A673 (cell line): ENCODE measurements around the gene PKNOX2. TPM values are rescaled to one million over a fixed set of nuclear protein-coding genes. Genes with fewer than 3 reads are reported as not detected.

Experiments
- BruUV-seq: library from RNA; stranded (reverse); fragments of 400-500 nt; replicated peaks from 2 replicates; lab custom pipeline; 2021; lab: Mats Ljungman, UMichigan
- CTCF ChIA-PET: fragments of 300-600 bp; sonication (Branson Sonifier 250); formaldehyde crosslinking; loops from one replicate; lab custom pipeline; 2022; ENCODE audit warnings: antibody characterized with exemption; lab: Charles Lee
- POLR2A ChIA-PET: fragments of 300-600 bp; sonication (Branson Sonifier 250); formaldehyde crosslinking; loops from one replicate; lab custom pipeline; 2022; ENCODE audit warnings: antibody characterized with exemption; ENCODE audit not compliant: low non-redundant PET; lab: Charles Lee
- DNase-seq: peaks from one replicate; pipeline ENCODE4 v3.0.0-alpha.2; 2015; ENCODE audit warnings: low spot score
- H3K27ac ChIP-seq: fragments of 200-600 bp; sonication (generic); 2 replicates; pipeline ENCODE4 v1.5.1; 2016; ENCODE audit warnings: mixed run types, low read depth, mild to moderate bottlenecking, mixed read lengths, antibody characterized with exemption, low read length; ENCODE audit not compliant: poor library complexity, severe bottlenecking
- H3K27me3 ChIP-seq: fragments of 200-600 bp; sonication (generic); replicated peaks from 2 replicates; pipeline ENCODE4 v1.6.1; 2017; ENCODE audit warnings: mixed run types, low read depth, mild to moderate bottlenecking, mixed read lengths, antibody characterized with exemption, low read length; ENCODE audit not compliant: insufficient read depth, poor library complexity
- H3K36me3 ChIP-seq: fragments of 200-600 bp; sonication (generic); 2 replicates; pipeline ENCODE4 v1.6.1; 2016; ENCODE audit warnings: mixed run types, mild to moderate bottlenecking, mixed read lengths, antibody characterized with exemption, low read length; ENCODE audit not compliant: insufficient read depth, poor library complexity, severe bottlenecking
- H3K4me1 ChIP-seq: fragments of 200-600 bp; sonication (generic); 2 replicates; pipeline ENCODE4 v1.6.1; 2017; ENCODE audit warnings: mixed run types, mild to moderate bottlenecking, mixed read lengths, antibody characterized with exemption, low read length; ENCODE audit not compliant: insufficient read depth, poor library complexity, severe bottlenecking
- H3K4me3 ChIP-seq: fragments of 200-600 bp; sonication (generic); 2 replicates; pipeline ENCODE4 v1.5.1; 2016; ENCODE audit warnings: low read depth, mixed run types, mild to moderate bottlenecking, mixed read lengths, low read length; ENCODE audit not compliant: poor library complexity, severe bottlenecking
- H3K9me3 ChIP-seq: fragments of 200-600 bp; sonication (generic); 2 replicates; pipeline ENCODE4 v1.6.1; 2016; ENCODE audit warnings: mixed run types, low read depth, mild to moderate bottlenecking, mixed read lengths, antibody characterized with exemption, low read length; ENCODE audit not compliant: poor library complexity, severe bottlenecking
- CTCF ChIP-seq: fragments of 300-800, 200-600 bp; sonication (generic); conservative IDR thresholded peaks from 2 replicates; pipeline ENCODE4 v1.5.1; 2017; ENCODE audit warnings: low read depth, mild to moderate bottlenecking, antibody characterized with exemption, low read length, moderate library complexity, mixed read lengths
- EZH2 ChIP-seq: fragments of 200-600 bp; sonication (generic); IDR thresholded peaks from 2 replicates; pipeline ENCODE4 v1.6.1; 2017; ENCODE audit warnings: borderline replicate concordance, low read depth, mild to moderate bottlenecking, mixed read lengths, antibody characterized with exemption, low read length; ENCODE audit not compliant: poor library complexity, severe bottlenecking
- intact Hi-C: fragments of 100-400 bp; cut with micrococcal nuclease; formaldehyde crosslinking; loops from one replicate; pipeline ENCODE4 v1.10.0; 2022; ENCODE audit not compliant: unreplicated experiment
- total RNA-seq: library from RNA; stranded (reverse); gene quantifications from 2 replicates; pipeline ENCODE4 v1.2.3, GENCODE V29; 2021

Gene PKNOX2
- total RNA-seq, 1 experiment from 2014 or later = 1.1 TPM

- no peak for DNase-seq
- no peaks in the 10 kb centered on the region for H3K27me3 ChIP-seq
- H3K9me3 ChIP-seq = no peaks in the 10 kb centered on the region
- intact Hi-C loops = no loop called here
- ChIA-PET POLR2A (no interaction called here), CTCF (interaction anchor here (0.5 kb wide), 1 partner anchor 93 kb away, joined by 3 read pairs; no protein-coding TSS in a partner anchor)
- H3K4me1 ChIP-seq = peaks cover 9% of the 10 kb centered on the region
- TF ChIP-seq CTCF (no peak), EZH2 (no peak)
- H3K4me3 ChIP-seq = no peak overlapping the region
- BruUV-seq = no TSS peak
- no peaks in the 10 kb centered on the region for H3K36me3 ChIP-seq
- H3K27ac ChIP-seq = no peak overlapping the region
Observed at GRCh38 chr11:125258291-125259032, 93.9 kb downstream of the PKNOX2 start.

DNA sequence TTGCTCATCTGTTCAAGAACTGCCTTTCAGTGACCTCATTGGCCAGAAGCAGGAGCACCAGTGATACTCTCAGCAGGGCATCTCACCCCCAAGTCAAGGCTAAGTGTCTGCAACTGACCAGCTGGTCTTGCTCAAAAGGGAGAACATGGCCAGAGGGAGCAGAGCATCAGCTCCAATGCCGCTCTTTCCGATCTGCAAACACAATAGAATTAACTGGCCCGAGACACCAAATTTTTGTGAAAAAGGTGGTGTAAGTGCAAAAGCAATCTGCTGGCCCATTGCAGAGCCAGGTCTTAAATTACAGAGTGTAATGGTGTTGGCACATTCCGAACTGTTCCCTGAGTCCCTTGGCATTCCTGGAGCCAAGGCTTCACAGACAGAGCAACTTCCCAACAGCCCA lies 97.0 kb downstream of the PKNOX2 start:
- intact Hi-C loops = no loop called here
- POLR2A ChIA-PET = no interaction called here
- no peak for DNase-seq
- Histone ChIP-seq H3K4me3 (no peak overlapping the region), H3K36me3 (no peaks in the 10 kb centered on the region), H3K4me1 (peaks cover 13% of the 10 kb centered on the region), H3K9me3 (no peaks in the 10 kb centered on the region), H3K27ac (no peak overlapping the region), H3K27me3 (no peaks in the 10 kb centered on the region)
- no peak for TF ChIP-seq CTCF
- no peak for TF ChIP-seq EZH2
- no TSS peak for BruUV-seq
- CTCF ChIA-PET = no interaction called here

DNA sequence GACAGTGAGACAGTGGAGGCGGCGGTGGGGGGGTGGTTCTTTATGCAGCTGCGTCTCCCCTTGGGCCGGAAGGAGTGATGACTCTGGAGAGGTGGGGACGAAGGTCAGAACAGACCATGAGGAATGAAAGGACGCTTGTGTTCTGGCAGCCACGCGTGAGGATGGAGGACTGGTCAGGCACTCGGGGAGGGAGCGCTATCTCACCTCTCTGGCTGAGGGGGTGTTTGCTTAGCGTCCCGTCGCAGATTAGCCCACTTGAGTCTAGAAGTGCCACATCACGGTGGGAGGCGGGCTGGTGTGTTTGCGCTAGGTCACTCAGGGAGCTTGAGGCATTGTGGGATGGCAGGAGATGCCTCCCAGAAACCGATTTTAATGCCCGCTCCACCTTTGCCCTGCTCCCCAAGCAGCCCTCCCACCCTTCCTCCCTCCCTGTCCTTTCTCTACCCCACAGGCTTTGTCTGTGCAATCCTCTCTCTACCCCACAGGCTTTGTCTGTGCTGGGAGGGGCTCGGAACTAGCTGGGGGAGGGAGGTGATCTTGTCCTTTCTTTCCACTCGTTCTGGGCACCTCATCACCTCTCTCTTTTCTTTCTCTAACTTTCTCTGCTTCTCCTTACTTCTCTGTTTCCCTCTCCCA lies 97.8 kb downstream of the PKNOX2 start:
- no peak for DNase-seq

More for the DNA sequence above, 97.8 kb downstream of the PKNOX2 start:
- Histone ChIP-seq H3K36me3 (no peaks in the 10 kb centered on the region), H3K4me3 (no peak overlapping the region), H3K4me1 (peaks cover 13% of the 10 kb centered on the region), H3K27ac (no peak overlapping the region), H3K27me3 (no peaks in the 10 kb centered on the region), H3K9me3 (no peaks in the 10 kb centered on the region)
- CTCF ChIA-PET = no interaction called here
- no TSS peak for BruUV-seq
- POLR2A ChIA-PET = no interaction called here
- no peak for TF ChIP-seq CTCF
- no peak for TF ChIP-seq EZH2
- intact Hi-C loops = no loop called here
